SK-N-SH treated with all-trans-retinoic acid at 6 μM for 48 hours (cell line): ENCODE data around the gene FAM78B.

Source experiments
- ARNTL ChIP-seq: fragments of 450-650 bp; formaldehyde crosslinking; IDR thresholded peaks from 2 replicates; pipeline ENCODE4 v1.5.0; 2020; ENCODE audit warnings: low read depth, mild to moderate bottlenecking, moderate library complexity, borderline replicate concordance
- ESRRG ChIP-seq: fragments of 250-450 bp; sonication (Bioruptor Pico); IDR thresholded peaks from 2 replicates; pipeline ENCODE4 v1.6.1; 2021; ENCODE audit warnings: mild to moderate bottlenecking
- ISL1 ChIP-seq: fragments of 250-450 bp; sonication (Bioruptor Pico); IDR thresholded peaks from 2 replicates; pipeline ENCODE4 v2.1.2; 2022; ENCODE audit warnings: mild to moderate bottlenecking, moderate library complexity
- PATZ1 ChIP-seq: fragments of 250-450 bp; sonication (Bioruptor Pico); IDR thresholded peaks from 2 replicates; pipeline ENCODE4 v1.8.0; 2020; ENCODE audit warnings: mild to moderate bottlenecking, moderate library complexity, borderline replicate concordance
- POU6F1 ChIP-seq: fragments of 250-450 bp; sonication (Bioruptor Pico); IDR thresholded peaks from 2 replicates; pipeline ENCODE4 v1.8.0; 2021; ENCODE audit warnings: low read depth, mild to moderate bottlenecking, moderate library complexity, borderline replicate concordance
- PPARA ChIP-seq: fragments of 250-450 bp; sonication (Bioruptor Pico); IDR thresholded peaks from 2 replicates; pipeline ENCODE4 v1.5.0; 2020; ENCODE audit warnings: mild to moderate bottlenecking, borderline replicate concordance
- RARB ChIP-seq: fragments of 250-450 bp; sonication (Bioruptor Pico); IDR thresholded peaks from 2 replicates; pipeline ENCODE4 v1.8.0; 2021; ENCODE audit warnings: mild to moderate bottlenecking, moderate library complexity
- SNAI2 ChIP-seq: fragments of 250-450 bp; sonication (Bioruptor Pico); IDR thresholded peaks from 2 replicates; pipeline ENCODE4 v1.5.0; 2020; ENCODE audit warnings: mild to moderate bottlenecking, moderate library complexity
- TCF4 ChIP-seq: fragments of 250-450 bp; sonication (Bioruptor Pico); IDR thresholded peaks from 2 replicates; pipeline ENCODE4 v1.8.0; 2021; ENCODE audit warnings: mild to moderate bottlenecking, moderate library complexity, borderline replicate concordance
- ZC3H10 ChIP-seq: fragments of 250-450 bp; sonication (Bioruptor Pico); IDR thresholded peaks from 2 replicates; pipeline ENCODE4 v1.5.1; 2021; ENCODE audit warnings: mild to moderate bottlenecking, moderate library complexity
- ZFP3 ChIP-seq: fragments of 250-450 bp; sonication (Bioruptor Pico); IDR thresholded peaks from 2 replicates; pipeline ENCODE4 v1.5.0; 2020; ENCODE audit warnings: mild to moderate bottlenecking, moderate library complexity
- ZNF70 ChIP-seq: fragments of 450-650 bp; formaldehyde crosslinking; IDR thresholded peaks from 2 replicates; pipeline ENCODE4 v1.5.0; 2020; ENCODE audit warnings: mild to moderate bottlenecking, moderate library complexity

DNA sequence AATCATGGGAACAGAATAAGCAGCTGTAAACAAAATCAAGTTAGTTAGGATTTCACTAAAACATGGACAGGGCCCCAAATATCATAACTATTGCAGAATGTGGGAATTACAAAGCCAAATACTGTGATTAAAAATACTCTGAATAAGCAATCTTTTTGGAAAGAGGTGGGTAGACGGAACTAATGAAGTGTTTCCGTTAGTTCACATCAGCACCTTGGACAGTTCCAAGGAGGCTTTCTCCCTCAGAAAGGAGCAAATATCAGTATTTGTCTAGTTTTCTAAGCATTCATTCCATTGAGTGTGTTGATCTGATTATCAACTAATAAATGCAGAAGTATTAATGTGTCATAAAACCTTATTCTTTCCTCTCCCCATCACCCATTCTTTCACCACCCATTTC is 97.4 kb downstream of the FAM78B start:
- TF ChIP-seq PATZ1 (CRISPR knock-in tag) (no peak), ISL1 (CRISPR knock-in tag) (no peak), ZNF70 (no peak), ZFP3 (no peak), ESRRG (CRISPR knock-in tag) (no peak), ZC3H10 (no peak), RARB (CRISPR knock-in tag) (no peak), TCF4 (CRISPR knock-in tag) (no peak), POU6F1 (CRISPR knock-in tag) (no peak), ARNTL (CRISPR knock-in tag) (no peak), PPARA (no peak), SNAI2 (CRISPR knock-in tag) (no peak)
